GM13976 (cell line): Measurements from ENCODE around the gene NT5DC2.

Experiments used
- DNase-seq: peaks from one replicate; pipeline ENCODE4 v3.0.0; 2012; ENCODE audit warnings: low spot score
- in situ Hi-C: fragments of 300-500 bp; cut with MboI; formaldehyde crosslinking; loops from one replicate; pipeline ENCODE4 v1.12.0; 2022; ENCODE audit warnings: low sequenced_read_pairs, mixed read lengths, inconsistent platforms; ENCODE audit not compliant: unreplicated experiment
- TF ChIP-seq, protein P1 (sequence below): IDR thresholded peaks from 2 replicates; pipeline ENCODE4 v1.5.1; 2012; ENCODE audit warnings: borderline replicate concordance, mild to moderate bottlenecking; ENCODE audit not compliant: insufficient read depth; ENCODE audit errors: extremely low read depth, missing control alignments, control extremely low read depth

Gene NT5DC2

DNA sequence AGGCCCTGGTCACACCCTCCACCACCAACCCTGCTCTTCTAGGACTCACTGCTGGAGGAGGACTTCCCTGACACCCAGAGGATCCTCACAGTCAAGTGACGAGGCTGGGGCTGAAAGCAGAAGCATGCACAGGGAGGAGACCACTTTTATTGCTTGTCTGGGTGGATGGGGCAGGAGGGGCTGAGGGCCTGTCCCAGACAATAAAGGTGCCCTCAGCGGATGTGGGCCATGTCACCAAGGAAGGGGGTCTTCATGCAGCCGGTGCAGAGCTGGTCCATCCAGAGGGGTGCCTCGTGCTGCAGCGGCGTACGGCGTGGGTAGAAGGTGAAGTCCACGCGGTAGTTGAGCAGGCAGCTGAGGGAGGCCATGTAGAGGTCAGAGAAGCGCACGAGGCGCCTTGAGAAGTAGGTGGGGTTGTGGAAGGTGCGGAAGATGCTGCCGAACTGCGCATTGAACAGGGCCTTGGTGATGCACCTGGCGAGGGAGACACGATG is 9.4 kb downstream of the NT5DC2 start:
- TF ChIP-seq, protein P1, sequence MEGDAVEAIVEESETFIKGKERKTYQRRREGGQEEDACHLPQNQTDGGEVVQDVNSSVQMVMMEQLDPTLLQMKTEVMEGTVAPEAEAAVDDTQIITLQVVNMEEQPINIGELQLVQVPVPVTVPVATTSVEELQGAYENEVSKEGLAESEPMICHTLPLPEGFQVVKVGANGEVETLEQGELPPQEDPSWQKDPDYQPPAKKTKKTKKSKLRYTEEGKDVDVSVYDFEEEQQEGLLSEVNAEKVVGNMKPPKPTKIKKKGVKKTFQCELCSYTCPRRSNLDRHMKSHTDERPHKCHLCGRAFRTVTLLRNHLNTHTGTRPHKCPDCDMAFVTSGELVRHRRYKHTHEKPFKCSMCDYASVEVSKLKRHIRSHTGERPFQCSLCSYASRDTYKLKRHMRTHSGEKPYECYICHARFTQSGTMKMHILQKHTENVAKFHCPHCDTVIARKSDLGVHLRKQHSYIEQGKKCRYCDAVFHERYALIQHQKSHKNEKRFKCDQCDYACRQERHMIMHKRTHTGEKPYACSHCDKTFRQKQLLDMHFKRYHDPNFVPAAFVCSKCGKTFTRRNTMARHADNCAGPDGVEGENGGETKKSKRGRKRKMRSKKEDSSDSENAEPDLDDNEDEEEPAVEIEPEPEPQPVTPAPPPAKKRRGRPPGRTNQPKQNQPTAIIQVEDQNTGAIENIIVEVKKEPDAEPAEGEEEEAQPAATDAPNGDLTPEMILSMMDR = no peak
- in situ Hi-C loops = no loop called here
- DNase-seq = no peak

DNA sequence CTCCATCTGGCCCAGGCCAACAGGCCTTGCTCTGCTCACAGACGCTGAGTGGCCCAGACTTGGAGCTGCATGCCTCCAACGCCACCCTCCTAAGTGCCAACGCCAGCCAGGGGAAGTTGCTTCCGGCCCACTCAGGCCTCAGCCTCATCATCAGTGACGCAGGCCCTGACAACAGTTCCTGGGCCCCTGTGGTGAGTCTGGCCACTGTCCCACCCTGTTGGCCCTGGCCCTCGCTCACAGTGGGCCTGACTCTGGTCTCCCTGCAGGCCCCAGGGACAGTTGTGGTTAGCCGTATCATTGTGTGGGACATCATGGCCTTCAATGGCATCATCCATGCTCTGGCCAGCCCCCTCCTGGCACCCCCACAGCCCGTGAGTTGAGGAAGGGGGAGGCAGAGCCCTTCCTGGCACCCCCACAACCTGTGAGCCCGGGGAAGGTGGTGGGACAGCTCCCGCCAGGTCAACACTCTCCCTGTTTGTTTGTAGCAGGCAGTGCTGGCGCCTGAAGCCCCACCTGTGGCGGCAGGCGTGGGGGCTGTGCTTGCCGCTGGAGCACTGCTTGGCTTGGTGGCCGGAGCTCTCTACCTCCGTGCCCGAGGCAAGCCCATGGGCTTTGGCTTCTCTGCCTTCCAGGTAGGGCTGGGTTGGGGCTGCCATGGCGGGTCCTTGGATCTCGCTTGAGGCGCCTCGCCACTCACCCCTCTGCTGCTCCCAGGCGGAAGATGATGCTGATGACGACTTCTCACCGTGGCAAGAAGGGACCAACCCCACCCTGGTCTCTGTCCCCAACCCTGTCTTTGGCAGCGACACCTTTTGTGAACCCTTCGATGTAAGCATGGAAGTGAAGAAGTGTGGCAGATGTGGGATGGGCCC is 10.0 kb downstream of the NT5DC2 start:
- TF ChIP-seq, protein P1 = no peak
- no peak for DNase-seq
- in situ Hi-C loops = no loop called here

DNA sequence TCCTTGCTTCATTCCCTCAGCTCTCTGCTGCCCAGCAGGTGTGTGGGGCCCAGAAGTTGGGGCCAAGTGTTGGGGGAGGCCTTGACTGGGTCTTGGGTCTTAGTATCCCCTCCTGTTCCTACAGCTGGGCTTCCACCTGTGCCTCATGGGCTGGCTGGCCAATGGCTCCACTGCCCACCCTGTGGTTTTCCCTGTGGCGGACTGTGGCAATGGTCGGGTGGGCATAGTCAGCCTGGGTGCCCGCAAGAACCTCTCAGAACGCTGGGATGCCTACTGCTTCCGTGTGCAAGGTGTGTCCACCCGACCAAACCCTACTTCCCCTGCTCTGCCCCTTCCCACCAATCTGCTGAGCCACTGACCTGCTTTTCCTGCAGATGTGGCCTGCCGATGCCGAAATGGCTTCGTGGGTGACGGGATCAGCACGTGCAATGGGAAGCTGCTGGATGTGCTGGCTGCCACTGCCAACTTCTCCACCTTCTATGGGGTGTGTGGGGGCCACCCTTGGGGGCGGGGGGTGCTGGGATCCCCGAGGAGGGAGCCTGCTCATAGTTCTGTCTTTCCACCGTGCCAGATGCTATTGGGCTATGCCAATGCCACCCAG is 10.9 kb downstream of the NT5DC2 start:
- TF ChIP-seq, protein P1 = no peak
- no peak for DNase-seq
- in situ Hi-C loops = no loop called here

DNA sequence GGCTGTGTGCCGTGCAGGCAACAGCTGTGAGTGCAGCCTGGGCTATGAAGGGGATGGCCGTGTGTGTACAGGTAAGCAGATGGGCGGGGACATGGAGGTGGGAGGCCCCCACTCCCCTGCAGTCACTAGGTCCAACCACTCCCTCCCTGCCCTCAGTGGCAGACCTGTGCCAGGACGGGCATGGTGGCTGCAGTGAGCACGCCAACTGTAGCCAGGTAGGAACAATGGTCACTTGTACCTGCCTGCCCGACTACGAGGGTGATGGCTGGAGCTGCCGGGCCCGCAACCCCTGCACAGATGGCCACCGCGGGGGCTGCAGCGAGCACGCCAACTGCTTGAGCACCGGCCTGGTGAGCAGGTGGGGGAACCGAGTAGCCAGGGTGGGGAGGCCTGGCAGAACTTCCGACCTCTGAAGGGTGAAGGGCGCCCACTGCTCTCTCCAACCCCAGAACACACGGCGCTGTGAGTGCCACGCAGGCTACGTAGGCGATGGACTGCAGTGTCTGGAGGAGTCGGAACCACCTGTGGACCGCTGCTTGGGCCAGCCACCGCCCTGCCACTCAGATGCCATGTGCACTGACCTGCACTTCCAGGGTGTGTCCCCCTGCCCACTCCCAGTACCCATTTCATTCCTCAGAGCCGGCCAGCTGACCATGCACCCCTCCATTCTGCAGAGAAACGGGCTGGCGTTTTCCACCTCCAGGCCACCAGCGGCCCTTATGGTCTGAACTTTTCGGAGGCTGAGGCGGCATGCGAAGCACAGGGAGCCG is 11.6 kb downstream of the NT5DC2 start:
- DNase-seq = no peak
- in situ Hi-C loops = no loop called here
- TF ChIP-seq, protein P1 = no peak

DNA sequence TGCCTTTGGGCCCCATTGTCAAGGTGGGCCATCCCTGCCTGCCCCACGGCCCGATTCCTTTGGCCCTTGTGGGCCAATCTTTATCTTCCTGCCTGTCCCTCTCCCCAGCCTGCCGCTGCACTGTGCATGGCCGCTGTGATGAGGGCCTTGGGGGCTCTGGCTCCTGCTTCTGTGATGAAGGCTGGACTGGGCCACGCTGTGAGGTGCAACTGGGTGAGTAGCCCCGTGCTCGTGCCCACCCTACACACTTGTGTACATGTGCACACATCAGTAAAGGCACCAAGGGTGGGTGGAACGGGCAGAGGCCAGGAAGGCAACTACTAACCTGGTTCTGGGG is 12.2 kb downstream of the NT5DC2 start:
- TF ChIP-seq, protein P1 = no peak
- in situ Hi-C loops = no loop called here
- no peak for DNase-seq

DNA sequence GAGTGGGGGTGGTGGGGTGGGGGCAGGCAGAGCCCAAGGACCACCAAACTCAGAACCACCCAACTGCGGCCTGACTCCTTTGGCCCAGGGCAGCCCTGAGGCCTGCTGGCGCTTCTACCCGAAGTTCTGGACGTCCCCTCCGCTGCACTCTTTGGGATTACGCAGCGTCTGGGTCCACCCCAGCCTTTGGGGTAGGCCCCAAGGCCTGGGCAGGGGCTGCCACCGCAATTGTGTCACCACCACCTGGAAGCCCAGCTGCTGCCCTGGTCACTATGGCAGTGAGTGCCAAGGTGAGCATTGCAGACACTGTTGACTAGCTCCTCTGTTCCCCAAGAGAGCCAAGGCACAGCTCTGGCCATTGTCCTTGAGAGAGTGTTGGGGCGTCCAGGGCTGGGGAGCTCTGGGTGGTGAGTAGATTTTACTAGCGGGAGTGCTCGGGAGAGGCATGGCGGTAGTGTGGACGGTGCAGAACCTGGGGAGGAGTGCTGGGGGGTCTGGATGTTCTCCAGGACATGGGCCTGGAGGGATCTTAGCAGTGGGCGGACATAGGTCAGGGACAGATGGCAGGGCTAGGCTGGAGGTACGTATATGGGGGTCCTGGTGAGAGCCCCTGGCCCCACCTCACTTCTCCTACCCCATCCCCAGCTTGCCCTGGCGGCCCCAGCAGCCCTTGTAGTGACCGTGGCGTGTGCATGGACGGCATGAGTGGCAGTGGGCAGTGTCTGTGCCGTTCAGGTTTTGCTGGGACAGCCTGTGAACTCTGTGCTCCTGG is 12.8 kb downstream of the NT5DC2 start:
- TF ChIP-seq, protein P1 = no peak
- in situ Hi-C loops = no loop called here
- no peak for DNase-seq
